ENCODE data around the gene RBM4.

GRCh38 chr11:66603072-66603471, 35.4 kb upstream of the RBM4 start:
- TF ChIP-seq, protein P1, sequence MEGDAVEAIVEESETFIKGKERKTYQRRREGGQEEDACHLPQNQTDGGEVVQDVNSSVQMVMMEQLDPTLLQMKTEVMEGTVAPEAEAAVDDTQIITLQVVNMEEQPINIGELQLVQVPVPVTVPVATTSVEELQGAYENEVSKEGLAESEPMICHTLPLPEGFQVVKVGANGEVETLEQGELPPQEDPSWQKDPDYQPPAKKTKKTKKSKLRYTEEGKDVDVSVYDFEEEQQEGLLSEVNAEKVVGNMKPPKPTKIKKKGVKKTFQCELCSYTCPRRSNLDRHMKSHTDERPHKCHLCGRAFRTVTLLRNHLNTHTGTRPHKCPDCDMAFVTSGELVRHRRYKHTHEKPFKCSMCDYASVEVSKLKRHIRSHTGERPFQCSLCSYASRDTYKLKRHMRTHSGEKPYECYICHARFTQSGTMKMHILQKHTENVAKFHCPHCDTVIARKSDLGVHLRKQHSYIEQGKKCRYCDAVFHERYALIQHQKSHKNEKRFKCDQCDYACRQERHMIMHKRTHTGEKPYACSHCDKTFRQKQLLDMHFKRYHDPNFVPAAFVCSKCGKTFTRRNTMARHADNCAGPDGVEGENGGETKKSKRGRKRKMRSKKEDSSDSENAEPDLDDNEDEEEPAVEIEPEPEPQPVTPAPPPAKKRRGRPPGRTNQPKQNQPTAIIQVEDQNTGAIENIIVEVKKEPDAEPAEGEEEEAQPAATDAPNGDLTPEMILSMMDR (IDR thresholded peaks at IDR 0.05; ENCODE audit: low read length): no peak
- TF ChIP-seq EZH2 (IDR thresholded peaks at IDR 0.05; ENCODE audit: borderline replicate concordance, low read length): no peak

Data from OCI-LY1 (cell line).